ENCODE measurements around the gene RIN3. TPM values are rescaled to one million over a fixed set of nuclear protein-coding genes. Genes with fewer than 3 reads are reported as not detected.

Gene RIN3
- total and polyA plus RNA-seq, 2 experiments from 2014 or later, result 3.5 to 5.4 TPM

GRCh38 chr14:92599811-92600210, 86.2 kb downstream of the RIN3 start:
- no peak for DNase-seq (ENCODE audit: low read depth in 1 of 2, low spot score in 1 of 2)
- H3K4me3 ChIP-seq, result no peak overlapping the region
- H3K9me3 ChIP-seq (ENCODE audit: low read depth), result no peaks in the 10 kb centered on the region
- no peaks in the 10 kb centered on the region for H3K27me3 ChIP-seq
- peaks cover 20% of the 10 kb centered on the region for H3K4me1 ChIP-seq (ENCODE audit: low read depth)
- no peak for TF ChIP-seq CTCF (IDR thresholded peaks at IDR 0.05; ENCODE audit: low read depth, low read length)
- no peak overlapping the region for H3K27ac ChIP-seq
- H3K36me3 ChIP-seq, result no peaks in the 10 kb centered on the region

- Histone ChIP-seq H3K27me3 (no peaks in the 10 kb centered on the region), H3K36me3 (no peaks in the 10 kb centered on the region), H3K4me3 (no peak overlapping the region), H3K9me3 (ENCODE audit: low read depth) (no peaks in the 10 kb centered on the region), H3K27ac (no peak overlapping the region), H3K4me1 (ENCODE audit: low read depth) (peaks cover 20% of the 10 kb centered on the region)
- no peak for TF ChIP-seq CTCF (IDR thresholded peaks at IDR 0.05; ENCODE audit: low read depth, low read length)
- peak in 1 of 2 donors; percentile 80 for DNase-seq (ENCODE audit: low read depth in 1 of 2, low spot score in 1 of 2)
Observed at GRCh38 chr14:92600318-92601053, 86.9 kb downstream of the RIN3 start.

GRCh38 chr14:92601131-92601710, 87.6 kb downstream of the RIN3 start:
- no peak overlapping the region for H3K4me3 ChIP-seq
- H3K27me3 ChIP-seq, result no peaks in the 10 kb centered on the region
- H3K4me1 ChIP-seq (ENCODE audit: low read depth), result peaks cover 20% of the 10 kb centered on the region
- H3K9me3 ChIP-seq (ENCODE audit: low read depth), result no peaks in the 10 kb centered on the region
- DNase-seq (ENCODE audit: low read depth in 1 of 2, low spot score in 1 of 2), result no peak
- H3K27ac ChIP-seq, result peak overlapping the region; percentile 44
- H3K36me3 ChIP-seq, result no peaks in the 10 kb centered on the region
- TF ChIP-seq CTCF (IDR thresholded peaks at IDR 0.05; ENCODE audit: low read depth, low read length), result no peak

- no peak overlapping the region for H3K4me3 ChIP-seq
- H3K27ac ChIP-seq, result peak overlapping the region; percentile 44
- no peaks in the 10 kb centered on the region for H3K36me3 ChIP-seq
- no peak for TF ChIP-seq CTCF (IDR thresholded peaks at IDR 0.05; ENCODE audit: low read depth, low read length)
- no peaks in the 10 kb centered on the region for H3K27me3 ChIP-seq
- DNase-seq (ENCODE audit: low read depth in 1 of 2, low spot score in 1 of 2), result peak in 1 of 2 donors; percentile 50
- H3K4me1 ChIP-seq (ENCODE audit: low read depth), result peaks cover 20% of the 10 kb centered on the region
- no peaks in the 10 kb centered on the region for H3K9me3 ChIP-seq (ENCODE audit: low read depth)
Observed at GRCh38 chr14:92601757-92602417, 88.3 kb downstream of the RIN3 start.

- TF ChIP-seq CTCF (IDR thresholded peaks at IDR 0.05; ENCODE audit: low read depth, low read length), result peak; percentile 25
Observed at GRCh38 chr14:92603309-92604242, 90.0 kb downstream of the RIN3 start.

More at GRCh38 chr14:92603309-92604242, 90.0 kb downstream of the RIN3 start:
- Histone ChIP-seq H3K9me3 (ENCODE audit: low read depth) (no peaks in the 10 kb centered on the region), H3K27ac (no peak overlapping the region), H3K36me3 (no peaks in the 10 kb centered on the region), H3K4me3 (no peak overlapping the region), H3K4me1 (ENCODE audit: low read depth) (peaks cover 20% of the 10 kb centered on the region), H3K27me3 (no peaks in the 10 kb centered on the region)
- peak; percentile 46 to 94 for DNase-seq (ENCODE audit: low read depth in 1 of 2, low spot score in 1 of 2)

Measured in cardiac muscle cell (in vitro differentiated cells and primary cell).